ENCODE results near the gene GJC1. TPM values are rescaled to one million over a fixed set of nuclear protein-coding genes. Genes with fewer than 3 reads are reported as not detected.

GJC1 gene
- total and polyA plus RNA-seq, 2 of the 8 experiments (the other 6 are each of a cell fraction or from before 2014, with no cell fraction given): 29.1 to 154 TPM

DNA sequence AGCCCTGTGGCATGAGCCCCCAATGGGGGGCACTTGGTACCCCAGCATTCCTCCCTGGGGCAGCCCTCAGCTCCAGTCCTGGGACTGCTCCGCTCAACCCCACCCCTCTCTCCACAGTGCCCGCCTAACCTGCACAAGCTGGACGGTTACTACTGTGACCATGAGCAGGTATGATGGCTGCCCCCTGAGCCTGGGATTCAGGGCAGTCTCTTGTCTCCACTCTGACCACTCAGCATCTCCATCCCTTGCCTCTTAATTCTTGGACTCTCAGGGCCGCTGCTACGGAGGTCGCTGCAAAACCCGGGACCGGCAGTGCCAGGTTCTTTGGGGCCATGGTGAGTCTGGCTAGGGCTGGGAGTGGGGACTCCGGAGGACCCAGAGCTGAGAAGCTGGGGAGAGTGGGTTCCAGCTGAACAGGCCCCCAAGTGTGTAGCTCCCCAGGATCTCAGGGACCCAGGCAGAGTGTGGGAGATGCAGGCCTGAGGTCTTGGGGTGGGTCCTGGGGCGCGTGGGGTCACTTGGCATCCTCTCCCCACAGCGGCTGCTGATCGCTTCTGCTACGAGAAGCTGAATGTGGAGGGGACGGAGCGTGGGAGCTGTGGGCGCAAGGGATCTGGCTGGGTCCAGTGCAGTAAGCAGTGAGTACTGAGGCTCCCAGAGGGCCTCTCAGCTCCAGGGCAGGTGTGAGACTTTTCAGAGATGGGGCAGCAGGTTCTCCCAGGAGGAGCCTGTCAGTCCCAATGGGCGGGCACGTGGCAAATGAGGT is 53.3 kb downstream of the GJC1 start (continued):
- TF ChIP-seq, protein P1, sequence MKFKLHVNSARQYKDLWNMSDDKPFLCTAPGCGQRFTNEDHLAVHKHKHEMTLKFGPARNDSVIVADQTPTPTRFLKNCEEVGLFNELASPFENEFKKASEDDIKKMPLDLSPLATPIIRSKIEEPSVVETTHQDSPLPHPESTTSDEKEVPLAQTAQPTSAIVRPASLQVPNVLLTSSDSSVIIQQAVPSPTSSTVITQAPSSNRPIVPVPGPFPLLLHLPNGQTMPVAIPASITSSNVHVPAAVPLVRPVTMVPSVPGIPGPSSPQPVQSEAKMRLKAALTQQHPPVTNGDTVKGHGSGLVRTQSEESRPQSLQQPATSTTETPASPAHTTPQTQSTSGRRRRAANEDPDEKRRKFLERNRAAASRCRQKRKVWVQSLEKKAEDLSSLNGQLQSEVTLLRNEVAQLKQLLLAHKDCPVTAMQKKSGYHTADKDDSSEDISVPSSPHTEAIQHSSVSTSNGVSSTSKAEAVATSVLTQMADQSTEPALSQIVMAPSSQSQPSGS (IDR thresholded peaks at IDR 0.05; ENCODE audit: low read length): no peak
- TF ChIP-seq, protein P2, sequence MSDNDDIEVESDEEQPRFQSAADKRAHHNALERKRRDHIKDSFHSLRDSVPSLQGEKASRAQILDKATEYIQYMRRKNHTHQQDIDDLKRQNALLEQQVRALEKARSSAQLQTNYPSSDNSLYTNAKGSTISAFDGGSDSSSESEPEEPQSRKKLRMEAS (IDR thresholded peaks at IDR 0.05): no peak
- no peak for TF ChIP-seq JUND (IDR thresholded peaks at IDR 0.05; ENCODE audit: low read length)
- TF ChIP-seq TBP (IDR thresholded peaks at IDR 0.05; ENCODE audit: low read depth, low read length): no peak
- TF ChIP-seq RFX5 (IDR thresholded peaks at IDR 0.05; ENCODE audit: borderline replicate concordance, low read depth, low read length): no peak
- no peak for TF ChIP-seq SAP30 (IDR thresholded peaks at IDR 0.05; ENCODE audit: insufficient read depth, insufficient replicate concordance, low read length)

Data from H1 (cell line).